NB4 (cell line): ENCODE measurements around the gene NOTCH1.

ENCODE experiments used
- DNase-seq: peaks from one replicate; pipeline ENCODE4 v3.0.0; 2010; ENCODE audit warnings: low read depth
- H3K4me3 ChIP-seq: one replicate; pipeline ENCODE4 v1.5.1; 2011; ENCODE audit warnings: mild to moderate bottlenecking, low read depth, low read length, moderate library complexity
- MYC ChIP-seq: IDR thresholded peaks from 2 replicates; pipeline ENCODE4 v1.6.1; 2011; ENCODE audit warnings: low read depth, low read length
- POLR2A ChIP-seq: IDR thresholded peaks from 2 replicates; pipeline ENCODE4 v1.6.1; 2011; ENCODE audit warnings: mild to moderate bottlenecking; ENCODE audit not compliant: insufficient read length; ENCODE audit errors: extremely low read depth
- TF ChIP-seq, protein P1 (sequence below): IDR thresholded peaks from 2 replicates; pipeline ENCODE4 v1.6.1; 2011; ENCODE audit warnings: low read depth, low read length
- TF ChIP-seq, protein P2 (sequence below): IDR thresholded peaks from one replicate; pipeline ENCODE4 v1.5.1; 2012; ENCODE audit warnings: low read depth, low read length

The NOTCH1 gene

DNA sequence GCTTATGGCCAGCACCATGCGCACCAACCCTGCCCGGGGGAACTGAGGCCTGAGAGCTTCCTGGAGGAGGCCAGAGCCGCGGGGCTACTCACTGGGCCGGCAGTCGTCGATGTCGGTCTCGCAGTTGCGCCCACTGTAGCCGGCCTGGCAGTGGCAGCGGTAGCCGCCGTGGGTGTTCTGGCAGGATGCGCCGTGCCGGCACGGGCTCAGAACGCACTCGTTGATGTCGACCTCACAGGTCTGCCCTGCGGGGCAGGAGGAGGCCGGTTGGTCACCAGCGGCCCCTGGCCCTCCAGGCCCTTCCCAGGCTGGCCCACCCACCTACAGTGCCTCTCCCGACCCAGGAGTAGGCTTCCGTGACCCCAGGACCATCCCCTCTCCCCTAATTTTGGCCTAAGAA, 35.3 kb downstream of the NOTCH1 start:
- no peak for TF ChIP-seq MYC
- TF ChIP-seq, protein P1, sequence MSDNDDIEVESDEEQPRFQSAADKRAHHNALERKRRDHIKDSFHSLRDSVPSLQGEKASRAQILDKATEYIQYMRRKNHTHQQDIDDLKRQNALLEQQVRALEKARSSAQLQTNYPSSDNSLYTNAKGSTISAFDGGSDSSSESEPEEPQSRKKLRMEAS, result no peak
- TF ChIP-seq POLR2A, result no peak
- TF ChIP-seq, protein P2, sequence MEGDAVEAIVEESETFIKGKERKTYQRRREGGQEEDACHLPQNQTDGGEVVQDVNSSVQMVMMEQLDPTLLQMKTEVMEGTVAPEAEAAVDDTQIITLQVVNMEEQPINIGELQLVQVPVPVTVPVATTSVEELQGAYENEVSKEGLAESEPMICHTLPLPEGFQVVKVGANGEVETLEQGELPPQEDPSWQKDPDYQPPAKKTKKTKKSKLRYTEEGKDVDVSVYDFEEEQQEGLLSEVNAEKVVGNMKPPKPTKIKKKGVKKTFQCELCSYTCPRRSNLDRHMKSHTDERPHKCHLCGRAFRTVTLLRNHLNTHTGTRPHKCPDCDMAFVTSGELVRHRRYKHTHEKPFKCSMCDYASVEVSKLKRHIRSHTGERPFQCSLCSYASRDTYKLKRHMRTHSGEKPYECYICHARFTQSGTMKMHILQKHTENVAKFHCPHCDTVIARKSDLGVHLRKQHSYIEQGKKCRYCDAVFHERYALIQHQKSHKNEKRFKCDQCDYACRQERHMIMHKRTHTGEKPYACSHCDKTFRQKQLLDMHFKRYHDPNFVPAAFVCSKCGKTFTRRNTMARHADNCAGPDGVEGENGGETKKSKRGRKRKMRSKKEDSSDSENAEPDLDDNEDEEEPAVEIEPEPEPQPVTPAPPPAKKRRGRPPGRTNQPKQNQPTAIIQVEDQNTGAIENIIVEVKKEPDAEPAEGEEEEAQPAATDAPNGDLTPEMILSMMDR, result no peak
- no peak for DNase-seq
- H3K4me3 ChIP-seq, result no peak overlapping the region

DNA sequence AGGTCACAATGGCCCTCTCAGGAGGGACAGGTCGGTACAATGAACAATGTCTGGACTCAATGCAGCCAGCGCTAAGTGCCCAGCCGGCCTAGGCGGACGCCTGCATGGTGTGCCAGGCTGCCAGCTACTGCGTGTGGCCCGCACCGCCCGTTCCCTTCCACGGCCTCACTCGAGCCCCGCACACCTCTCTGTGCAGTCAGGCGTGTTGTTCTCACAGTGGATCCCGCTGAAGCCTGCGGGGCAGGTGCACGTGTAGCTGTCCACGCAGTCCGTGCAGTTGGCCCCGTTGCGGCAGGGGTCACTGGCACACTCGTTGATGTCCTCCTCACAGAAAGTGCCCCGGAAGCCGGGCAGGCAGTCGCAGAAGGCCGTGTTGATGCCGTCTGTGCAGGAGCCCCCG, 36.3 kb downstream of the NOTCH1 start:
- no peak overlapping the region for H3K4me3 ChIP-seq
- no peak for DNase-seq
- TF ChIP-seq POLR2A, result no peak
- TF ChIP-seq, protein P1, result no peak
- TF ChIP-seq, protein P2, result no peak
- no peak for TF ChIP-seq MYC

DNA sequence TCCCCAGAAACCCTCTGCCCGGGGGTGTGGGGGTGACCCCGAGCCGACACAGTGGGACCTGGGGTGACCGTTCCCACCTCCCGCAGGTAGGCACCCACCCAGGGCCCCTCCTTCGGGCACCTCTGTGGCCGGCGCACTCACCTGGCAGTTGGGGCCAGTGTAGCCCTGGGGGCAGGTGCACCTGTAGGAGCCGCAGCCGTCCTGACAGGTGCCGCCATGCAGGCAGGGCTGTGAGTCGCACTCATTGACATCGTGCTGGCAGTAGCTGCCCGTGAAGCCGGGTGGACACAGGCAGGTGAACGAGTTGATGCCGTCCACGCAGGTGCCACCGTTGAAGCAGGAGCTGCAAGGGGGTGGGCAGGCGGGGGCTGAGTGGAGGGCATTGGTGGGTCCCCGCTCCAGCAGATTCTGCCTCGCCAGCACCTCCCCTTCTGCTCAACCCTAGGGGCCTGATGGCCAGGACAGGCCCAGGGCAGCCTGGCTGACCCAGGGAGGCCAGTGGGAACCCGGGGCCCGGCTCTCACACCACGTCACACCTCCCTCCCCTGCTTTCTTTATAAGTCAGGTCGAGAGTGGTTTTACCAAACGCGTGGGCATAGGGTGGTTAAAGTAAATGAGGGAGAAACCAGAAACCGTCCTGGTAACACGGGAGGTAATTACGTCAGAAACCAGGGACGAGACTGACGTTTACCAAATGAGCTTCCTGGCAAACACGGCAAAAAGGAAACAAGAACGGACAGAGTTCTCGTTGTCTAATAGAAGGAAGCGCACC, 36.9 kb downstream of the NOTCH1 start:
- TF ChIP-seq POLR2A (no peak), MYC (no peak)
- TF ChIP-seq, protein P1, result no peak
- TF ChIP-seq, protein P2, result no peak
- no peak overlapping the region for H3K4me3 ChIP-seq
- DNase-seq, result no peak

DNA sequence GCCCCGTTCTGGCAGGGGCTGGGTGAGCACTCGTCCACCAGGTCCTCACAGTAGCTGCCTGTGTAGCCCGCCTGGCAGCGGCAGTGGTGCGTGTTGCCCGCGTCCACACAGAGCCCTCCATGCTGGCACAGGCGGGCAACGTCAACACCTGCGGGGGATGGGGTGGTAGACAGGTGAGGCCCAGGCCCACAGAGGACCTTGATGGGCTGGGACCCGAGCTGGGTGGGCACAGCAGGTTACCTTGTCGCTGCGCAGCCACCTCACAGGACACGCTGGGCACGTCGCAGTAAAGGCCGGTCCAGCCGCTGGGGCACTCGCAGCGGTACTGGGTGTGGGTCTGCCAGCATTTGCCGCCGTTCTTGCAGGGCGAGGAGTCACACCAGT, 37.9 kb downstream of the NOTCH1 start:
- H3K4me3 ChIP-seq, result no peak overlapping the region
- no peak for TF ChIP-seq POLR2A
- no peak for TF ChIP-seq MYC
- TF ChIP-seq, protein P1, result no peak
- TF ChIP-seq, protein P2, result no peak
- no peak for DNase-seq

DNA sequence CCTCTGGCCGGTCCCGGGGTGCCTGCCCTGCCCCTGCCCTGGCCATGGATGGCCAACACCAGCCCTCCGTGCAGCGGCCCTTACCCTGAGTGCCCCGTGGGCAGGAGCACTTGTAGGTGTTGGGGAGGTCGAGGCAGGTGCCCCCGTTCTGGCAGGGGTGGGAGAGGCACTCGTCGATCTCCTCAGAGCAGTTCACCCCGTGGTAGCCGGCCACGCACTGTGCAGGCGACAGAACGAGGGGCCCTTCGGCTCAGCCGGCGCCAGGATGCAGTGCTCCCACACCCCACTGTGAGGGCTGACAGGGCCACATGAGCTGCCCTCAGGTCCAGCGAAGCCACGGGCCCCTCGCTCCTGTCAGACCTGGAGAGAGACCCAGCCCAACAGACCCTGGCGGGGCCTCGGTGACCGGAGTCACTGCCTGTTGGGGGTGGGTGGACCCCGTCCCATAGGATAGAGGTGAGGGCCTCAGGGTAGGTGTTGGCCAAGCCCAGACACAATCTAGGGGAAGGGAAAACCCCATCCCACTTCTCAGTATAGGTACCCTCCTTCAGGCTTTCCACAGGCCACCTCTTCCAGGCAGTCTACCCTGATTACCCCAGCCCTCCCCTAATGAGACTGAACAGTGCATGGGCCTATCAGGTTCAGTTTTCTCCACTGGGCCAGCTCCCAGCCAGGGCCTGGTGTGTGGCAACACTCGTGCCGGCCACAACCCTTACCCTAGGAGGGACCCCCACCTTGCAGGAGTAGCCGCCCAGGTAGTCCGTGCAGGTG, 38.4 kb downstream of the NOTCH1 start:
- H3K4me3 ChIP-seq, result no peak overlapping the region
- no peak for TF ChIP-seq MYC
- TF ChIP-seq, protein P2, result no peak
- no peak for DNase-seq
